Endothelial cell (in vitro differentiated cells): ENCODE results near the gene TTC7B. TPM values are rescaled to one million over a fixed set of nuclear protein-coding genes. Genes with fewer than 3 reads are reported as not detected.

Source experiments
- DNase-seq: peaks from one replicate; pipeline ENCODE4 v3.0.0; 2021; ENCODE audit warnings: low spot score
- H3K27ac Mint-ChIP-seq: one replicate; pipeline ENCODE4 v1.8.0; 2021; ENCODE audit warnings: mixed read lengths, inconsistent platforms; ENCODE audit not compliant: unreplicated experiment
- H3K27me3 Mint-ChIP-seq: one replicate; pipeline ENCODE4 v1.8.0; 2021; ENCODE audit warnings: mild to moderate bottlenecking, moderate library complexity, mixed read lengths, inconsistent platforms; ENCODE audit not compliant: unreplicated experiment
- H3K36me3 Mint-ChIP-seq: one replicate; pipeline ENCODE4 v1.8.0; 2021; ENCODE audit warnings: mild to moderate bottlenecking, low read depth, mixed read lengths, inconsistent platforms; ENCODE audit not compliant: unreplicated experiment
- H3K4me1 Mint-ChIP-seq: one replicate; pipeline ENCODE4 v1.8.0; 2021; ENCODE audit warnings: mild to moderate bottlenecking, mixed read lengths, inconsistent platforms; ENCODE audit not compliant: unreplicated experiment
- H3K4me3 Mint-ChIP-seq: one replicate; pipeline ENCODE4 v1.8.0; 2021; ENCODE audit warnings: mild to moderate bottlenecking, mixed read lengths, inconsistent platforms; ENCODE audit not compliant: unreplicated experiment
- H3K9me3 Mint-ChIP-seq: one replicate; pipeline ENCODE4 v1.8.0; 2021; ENCODE audit warnings: mixed read lengths, inconsistent platforms; ENCODE audit not compliant: unreplicated experiment
- CTCF ChIP-seq: fragments of 200-600 bp; sonication (generic); IDR thresholded peaks from one replicate; pipeline ENCODE4 v1.5.0; 2021; ENCODE audit warnings: antibody characterized with exemption; ENCODE audit not compliant: unreplicated experiment
- total RNA-seq: library from RNA; stranded (reverse); fragmentation: NEBNext Ultra II Directional; extraction: Animal tissue kit (Norgen Biotek cat#: 25700); gene quantifications from one replicate; pipeline ENCODE4 v1.2.1, GENCODE V29; 2021; ENCODE audit not compliant: unreplicated experiment

The TTC7B gene
- total RNA-seq, 1 donor from 2014 or later: 93.5 TPM

GRCh38 chr14:90715495-90715894 lies 100.7 kb downstream of the TTC7B start:
- peaks cover 1% of the 10 kb centered on the region for H3K27me3 Mint-ChIP-seq
- DNase-seq: no peak
- peaks cover 22% of the 10 kb centered on the region for H3K4me1 Mint-ChIP-seq
- no peak overlapping the region for H3K27ac Mint-ChIP-seq
- no peak for TF ChIP-seq CTCF
- H3K9me3 Mint-ChIP-seq: no peaks in the 10 kb centered on the region
- no peak overlapping the region for H3K4me3 Mint-ChIP-seq
- peaks cover 11% of the 10 kb centered on the region for H3K36me3 Mint-ChIP-seq

GRCh38 chr14:90714811-90715210 lies 101.4 kb downstream of the TTC7B start:
- no peaks in the 10 kb centered on the region for H3K9me3 Mint-ChIP-seq
- H3K36me3 Mint-ChIP-seq: peaks cover 11% of the 10 kb centered on the region
- peaks cover 16% of the 10 kb centered on the region for H3K4me1 Mint-ChIP-seq
- TF ChIP-seq CTCF: no peak
- H3K4me3 Mint-ChIP-seq: no peak overlapping the region
- H3K27ac Mint-ChIP-seq: no peak overlapping the region
- H3K27me3 Mint-ChIP-seq: peaks cover 1% of the 10 kb centered on the region
- DNase-seq: no peak

- H3K27me3 Mint-ChIP-seq: peaks cover 2% of the 10 kb centered on the region
- peaks cover 8% of the 10 kb centered on the region for H3K36me3 Mint-ChIP-seq
- H3K4me1 Mint-ChIP-seq: peaks cover 31% of the 10 kb centered on the region
- TF ChIP-seq CTCF: no peak
- H3K9me3 Mint-ChIP-seq: no peaks in the 10 kb centered on the region
- no peak overlapping the region for H3K4me3 Mint-ChIP-seq
- H3K27ac Mint-ChIP-seq: no peak overlapping the region
- no peak for DNase-seq
These were observed 111.4 kb downstream of the TTC7B start for GRCh38 chr14:90704738-90705392.

GRCh38 chr14:90703841-90704737 lies 112.1 kb downstream of the TTC7B start:
- peaks cover 2% of the 10 kb centered on the region for H3K27me3 Mint-ChIP-seq
- H3K4me1 Mint-ChIP-seq: peaks cover 39% of the 10 kb centered on the region
- DNase-seq: no peak
- peak overlapping the region; percentile 5 for H3K27ac Mint-ChIP-seq
- peaks cover 8% of the 10 kb centered on the region for H3K36me3 Mint-ChIP-seq
- no peaks in the 10 kb centered on the region for H3K9me3 Mint-ChIP-seq
- no peak overlapping the region for H3K4me3 Mint-ChIP-seq
- TF ChIP-seq CTCF: no peak
